ENCODE measurements around the gene PHLDB3.

The PHLDB3 gene

DNA sequence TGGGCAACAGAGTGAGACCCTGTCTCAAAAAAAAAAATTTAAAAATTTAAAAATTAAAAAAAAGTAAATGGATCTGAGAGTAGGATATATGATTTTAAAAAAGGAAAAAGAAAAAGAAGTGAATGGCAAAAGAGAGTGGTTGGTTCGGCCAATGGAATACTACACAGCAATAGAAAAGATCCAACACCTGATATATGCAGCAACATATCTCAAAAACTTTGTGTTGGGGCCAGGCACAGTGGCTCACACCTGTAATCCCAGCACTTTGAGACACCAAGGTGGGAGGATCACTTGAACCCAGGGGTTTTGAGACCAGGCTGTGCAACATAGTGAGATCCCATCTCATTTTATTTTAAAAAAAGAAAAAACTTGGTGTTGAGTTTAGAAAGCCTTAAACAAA, 37.8 kb downstream of the PHLDB3 start:
- H3K4me3 ChIP-seq (ENCODE audit: control insufficient read depth, low read depth, low read length) = no peak overlapping the region
- DNase-seq (ENCODE audit: low read depth) = no peak
- TF ChIP-seq, protein P1, sequence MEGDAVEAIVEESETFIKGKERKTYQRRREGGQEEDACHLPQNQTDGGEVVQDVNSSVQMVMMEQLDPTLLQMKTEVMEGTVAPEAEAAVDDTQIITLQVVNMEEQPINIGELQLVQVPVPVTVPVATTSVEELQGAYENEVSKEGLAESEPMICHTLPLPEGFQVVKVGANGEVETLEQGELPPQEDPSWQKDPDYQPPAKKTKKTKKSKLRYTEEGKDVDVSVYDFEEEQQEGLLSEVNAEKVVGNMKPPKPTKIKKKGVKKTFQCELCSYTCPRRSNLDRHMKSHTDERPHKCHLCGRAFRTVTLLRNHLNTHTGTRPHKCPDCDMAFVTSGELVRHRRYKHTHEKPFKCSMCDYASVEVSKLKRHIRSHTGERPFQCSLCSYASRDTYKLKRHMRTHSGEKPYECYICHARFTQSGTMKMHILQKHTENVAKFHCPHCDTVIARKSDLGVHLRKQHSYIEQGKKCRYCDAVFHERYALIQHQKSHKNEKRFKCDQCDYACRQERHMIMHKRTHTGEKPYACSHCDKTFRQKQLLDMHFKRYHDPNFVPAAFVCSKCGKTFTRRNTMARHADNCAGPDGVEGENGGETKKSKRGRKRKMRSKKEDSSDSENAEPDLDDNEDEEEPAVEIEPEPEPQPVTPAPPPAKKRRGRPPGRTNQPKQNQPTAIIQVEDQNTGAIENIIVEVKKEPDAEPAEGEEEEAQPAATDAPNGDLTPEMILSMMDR (IDR thresholded peaks at IDR 0.05; ENCODE audit: control insufficient read depth, insufficient read depth, low read depth, low read length, missing control alignments) = no peak

DNA sequence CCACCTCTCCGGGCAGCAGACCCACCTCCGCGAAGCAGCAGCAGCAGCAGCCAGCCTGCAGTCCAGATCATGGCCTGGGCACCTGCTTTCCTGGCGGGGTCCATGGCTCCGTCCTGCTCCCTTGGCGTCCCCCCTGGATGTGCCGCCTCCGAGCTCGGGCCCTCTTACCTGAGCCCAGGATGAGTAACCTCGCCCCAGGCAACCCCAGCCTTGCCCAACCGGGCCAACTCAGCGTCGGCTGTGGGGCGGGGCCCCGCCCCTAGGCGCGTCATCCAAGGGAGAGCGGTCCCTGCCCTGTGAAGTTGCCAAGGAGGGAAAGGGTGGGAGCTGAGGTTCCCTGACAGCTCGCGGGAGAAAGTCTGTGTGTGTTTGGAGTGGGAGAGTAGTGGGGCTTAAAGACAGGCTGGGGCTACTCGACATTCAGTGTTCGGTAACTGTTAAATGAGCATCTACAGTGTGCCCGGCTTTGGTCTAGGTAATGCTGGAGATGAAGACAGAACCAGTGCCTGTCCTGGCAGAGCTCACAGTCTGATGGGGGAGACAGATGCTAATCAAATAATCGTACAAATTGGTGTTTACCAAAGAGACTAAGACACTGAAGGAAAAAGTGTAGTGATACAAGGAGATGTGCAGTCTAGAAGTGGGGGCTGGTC, 39.0 kb downstream of the PHLDB3 start, which contains the start of gene LYPD3:
LYPD3 (minus strand) TSS at position 141 of the 653 bp plus-strand sequence; CDS start at position 104, 37 bp downstream.
- TF ChIP-seq, protein P1 (IDR thresholded peaks at IDR 0.05; ENCODE audit: control insufficient read depth, insufficient read depth, low read depth, low read length, missing control alignments) = no peak
- DNase-seq (ENCODE audit: low read depth) = no peak
- no peak within 1 kb of the TSS for H3K4me3 ChIP-seq (ENCODE audit: control insufficient read depth, low read depth, low read length)

DNA sequence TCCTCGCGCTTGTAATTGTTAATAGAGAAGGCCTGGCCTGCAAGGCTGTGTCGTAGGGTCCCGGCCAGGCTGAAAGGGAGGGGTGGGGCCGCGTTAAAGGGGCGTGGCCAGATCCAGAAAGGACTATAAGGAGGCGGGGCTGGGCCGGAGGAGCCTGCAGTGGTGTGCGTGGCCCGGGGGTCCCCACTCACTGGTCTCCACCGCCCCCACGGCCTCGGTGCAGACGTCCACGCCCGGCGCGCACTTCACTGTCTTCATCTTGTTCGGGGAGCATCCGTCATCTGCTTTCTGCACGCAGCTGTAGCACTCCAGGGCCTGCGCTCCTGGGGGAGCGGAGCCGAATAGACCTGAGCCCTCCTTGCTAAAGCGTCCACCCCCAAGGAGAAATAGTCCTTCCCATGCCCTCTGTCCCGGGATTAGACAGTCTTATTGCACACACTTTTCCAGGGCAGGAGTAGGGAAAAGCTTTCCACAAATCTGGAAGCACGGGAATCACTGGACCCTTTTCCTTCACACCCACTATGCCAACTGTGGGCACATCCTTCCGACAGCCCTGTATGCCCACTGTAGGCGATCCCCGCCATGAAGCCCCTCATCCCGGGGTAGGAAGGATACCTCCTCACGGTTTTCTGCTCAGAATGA, 40.3 kb downstream of the PHLDB3 start:
- peak overlapping the region; percentile 71 for H3K4me3 ChIP-seq (ENCODE audit: control insufficient read depth, low read depth, low read length)
- DNase-seq (ENCODE audit: low read depth) = no peak
- TF ChIP-seq, protein P1 (IDR thresholded peaks at IDR 0.05; ENCODE audit: control insufficient read depth, insufficient read depth, low read depth, low read length, missing control alignments) = no peak

DNA sequence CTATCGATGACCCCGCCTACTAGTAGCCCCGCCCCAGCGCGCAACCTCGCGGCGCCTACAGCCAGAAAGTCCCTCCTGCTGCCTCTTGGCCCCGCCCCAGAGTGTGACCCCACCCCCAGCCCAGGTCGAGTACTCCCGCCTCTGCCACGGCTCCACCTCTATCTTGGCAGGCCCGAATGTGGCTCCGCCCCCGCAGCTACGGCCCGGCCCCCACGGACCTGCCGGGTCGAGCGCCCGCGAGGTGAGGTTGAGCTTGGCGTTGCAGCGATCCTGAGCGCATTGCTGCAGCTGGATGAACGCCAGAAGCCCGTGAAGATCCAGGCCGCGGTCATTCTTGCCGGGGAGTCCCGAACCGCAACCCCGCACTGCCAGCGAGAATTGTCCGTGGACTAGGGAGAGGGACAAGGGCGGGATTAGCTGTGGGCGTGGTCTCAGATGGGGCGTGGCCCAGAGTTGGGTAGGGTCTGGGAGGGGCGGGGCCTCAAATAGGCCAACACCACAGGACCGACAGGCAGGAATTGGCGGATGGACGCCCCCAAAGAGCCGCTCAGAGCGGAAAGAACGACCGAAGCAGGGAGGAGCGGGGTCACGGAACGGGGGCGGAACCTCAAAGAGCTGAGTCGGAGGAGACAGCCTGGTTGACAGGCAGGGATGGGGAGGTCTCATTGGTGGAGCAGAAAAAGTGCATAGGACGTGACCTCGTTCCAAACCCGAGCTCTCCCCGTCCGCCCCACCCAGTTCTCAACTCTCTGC, 41.0 kb downstream of the PHLDB3 start:
- H3K4me3 ChIP-seq (ENCODE audit: control insufficient read depth, low read depth, low read length) = peak overlapping the region; percentile 71
- TF ChIP-seq, protein P1 (IDR thresholded peaks at IDR 0.05; ENCODE audit: control insufficient read depth, insufficient read depth, low read depth, low read length, missing control alignments) = no peak
- no peak for DNase-seq (ENCODE audit: low read depth)

DNA sequence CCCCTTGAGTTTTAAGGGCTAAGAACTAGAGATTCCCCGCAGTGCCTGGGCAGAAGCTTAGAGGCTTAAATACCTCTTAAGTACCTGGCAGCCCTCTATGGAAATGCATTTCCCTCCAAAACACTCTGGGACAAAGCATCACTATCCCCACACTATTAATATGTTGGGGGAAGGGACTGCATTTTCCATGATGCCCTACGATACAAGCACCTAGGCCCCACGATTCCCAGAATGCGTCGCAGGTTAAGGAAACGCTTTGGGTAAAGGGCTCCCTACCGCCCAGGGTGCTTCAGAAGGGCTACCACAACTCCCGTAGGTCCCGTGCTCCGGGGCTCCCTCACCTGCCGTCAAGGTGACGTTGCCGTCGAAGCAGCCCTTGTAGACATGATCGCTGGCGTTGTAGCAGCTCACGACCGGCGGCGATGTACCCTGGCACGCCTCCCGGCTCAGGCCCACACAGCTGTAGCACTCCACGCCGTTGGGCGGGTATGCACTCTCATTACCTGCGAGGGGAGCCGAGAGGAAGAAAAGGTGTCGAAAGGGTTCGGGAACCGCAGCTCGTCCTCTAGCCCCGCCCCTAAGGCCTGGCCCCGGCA, 41.7 kb downstream of the PHLDB3 start:
- TF ChIP-seq, protein P1 (IDR thresholded peaks at IDR 0.05; ENCODE audit: control insufficient read depth, insufficient read depth, low read depth, low read length, missing control alignments) = no peak
- no peak for DNase-seq (ENCODE audit: low read depth)
- peak overlapping the region; percentile 71 for H3K4me3 ChIP-seq (ENCODE audit: control insufficient read depth, low read depth, low read length)

DNA sequence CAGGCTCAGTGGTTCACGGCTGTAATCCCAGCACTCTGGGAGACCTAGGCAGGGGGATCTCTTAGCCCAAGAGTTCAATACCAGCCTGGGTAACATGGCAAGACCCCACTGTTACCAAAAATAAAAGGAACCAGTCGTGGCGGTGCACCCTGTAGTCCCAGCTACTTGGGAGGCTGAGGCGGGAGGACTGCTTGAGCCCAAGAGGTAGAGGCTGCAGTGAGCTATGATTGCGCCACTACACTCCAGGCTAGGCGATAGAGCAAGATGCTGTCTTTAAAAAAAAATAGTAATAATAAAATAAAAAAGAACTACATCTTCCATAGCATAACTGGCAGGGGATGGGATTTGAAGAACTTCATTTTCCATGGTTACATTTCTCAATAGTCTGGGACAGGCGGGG, 42.2 kb downstream of the PHLDB3 start:
- TF ChIP-seq, protein P1 (IDR thresholded peaks at IDR 0.05; ENCODE audit: control insufficient read depth, insufficient read depth, low read depth, low read length, missing control alignments) = no peak
- H3K4me3 ChIP-seq (ENCODE audit: control insufficient read depth, low read depth, low read length) = no peak overlapping the region
- DNase-seq (ENCODE audit: low read depth) = no peak

All from AG09309 (cell line).